ENCODE measurements around the gene PHAF1.

Gene PHAF1

GRCh38 chr16:67184453-67184994 is 74.8 kb downstream of the PHAF1 start:
- DNase-seq = no peak

- peak; percentile 85 for DNase-seq
These were observed 75.4 kb downstream of the PHAF1 start for GRCh38 chr16:67184995-67185650.

- no peak for DNase-seq
These were observed 76.0 kb downstream of the PHAF1 start for GRCh38 chr16:67185651-67186134.

- DNase-seq = no peak
These were observed 76.8 kb downstream of the PHAF1 start for GRCh38 chr16:67186550-67186950.

- no peak for DNase-seq
These were observed 77.6 kb downstream of the PHAF1 start for GRCh38 chr16:67187175-67187890.

- DNase-seq = no peak
These were observed 78.6 kb downstream of the PHAF1 start for GRCh38 chr16:67188323-67188722.

- DNase-seq = no peak
These were observed 79.1 kb downstream of the PHAF1 start for GRCh38 chr16:67188798-67189197.

GRCh38 chr16:67190041-67190440 is 80.3 kb downstream of the PHAF1 start, which contains the start of gene EXOC3L1:
Gene EXOC3L1, minus strand, starts transcription at chr16:67190136. Its CDS starts 460 bp downstream, at chr16:67189676.
- DNase-seq = no peak

- DNase-seq = no peak
These were observed 81.0 kb downstream of the PHAF1 start for GRCh38 chr16:67190448-67191399.

- DNase-seq = no peak
These were observed 81.8 kb downstream of the PHAF1 start for GRCh38 chr16:67191411-67191994.

GRCh38 chr16:67191995-67192681 is 82.4 kb downstream of the PHAF1 start, which contains the start of gene E2F4:
Gene E2F4, plus strand, starts transcription at chr16:67192155. Its CDS starts 73 bp downstream, at chr16:67192228.
- DNase-seq = peak; percentile 90

- no peak for DNase-seq
These were observed 83.1 kb downstream of the PHAF1 start for GRCh38 chr16:67192781-67193361.

GRCh38 chr16:67193536-67193935 is 83.8 kb downstream of the PHAF1 start:
- DNase-seq = no peak

- DNase-seq = no peak
These were observed 84.5 kb downstream of the PHAF1 start for GRCh38 chr16:67194260-67194659.

GRCh38 chr16:67195676-67196075 is 85.9 kb downstream of the PHAF1 start:
- DNase-seq = no peak

GRCh38 chr16:67196881-67197280 is 87.1 kb downstream of the PHAF1 start:
- no peak for DNase-seq

GRCh38 chr16:67197704-67198103 is 88.0 kb downstream of the PHAF1 start:
- no peak for DNase-seq

Data from CD4-positive, alpha-beta T cell treated with Interleukin-17A for 1 hour (primary cell).